Ramos (cell line): Measurements from ENCODE around the gene CITED4.
"Not testable (repeated sequence)": the region's sequence is repeated elsewhere in the genome, so short reads cannot be mapped to it uniquely, and the experiment has no call there.

Experiments
- in situ Hi-C: fragments of 300-500 bp; cut with MboI; formaldehyde crosslinking; loops from one replicate; pipeline ENCODE4 v1.14.3; 2022; ENCODE audit warnings: low sequenced_read_pairs; ENCODE audit not compliant: unreplicated experiment

Gene CITED4, protein sequence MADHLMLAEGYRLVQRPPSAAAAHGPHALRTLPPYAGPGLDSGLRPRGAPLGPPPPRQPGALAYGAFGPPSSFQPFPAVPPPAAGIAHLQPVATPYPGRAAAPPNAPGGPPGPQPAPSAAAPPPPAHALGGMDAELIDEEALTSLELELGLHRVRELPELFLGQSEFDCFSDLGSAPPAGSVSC

GRCh38 chr1:40862008-40862863, at the start of gene CITED4:
Gene CITED4 (minus strand): TSS chr1:40862363. CDS start chr1:40862127, 236 bp downstream.
- in situ Hi-C loops, result no loop called here

DNA sequence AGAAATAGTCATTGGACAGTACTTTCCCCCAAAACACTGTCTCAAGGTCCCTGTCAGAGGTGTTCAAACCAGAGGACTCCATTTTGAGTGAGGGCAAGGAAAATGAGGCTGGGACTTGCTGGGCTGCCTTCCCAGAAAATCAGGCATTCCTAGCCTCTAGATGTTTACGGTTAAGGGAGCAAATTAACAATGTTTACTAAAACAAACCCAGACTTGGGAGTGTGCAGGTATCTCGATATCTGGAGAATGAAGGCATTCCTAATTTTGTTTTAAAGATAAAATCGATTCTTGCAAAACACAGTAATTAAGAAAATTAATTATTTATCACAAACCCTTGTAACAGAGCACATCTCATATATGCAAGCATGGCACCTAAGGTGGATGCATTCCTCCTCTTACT, 48.9 kb upstream of the CITED4 start:
- in situ Hi-C loops, result no loop called here

DNA sequence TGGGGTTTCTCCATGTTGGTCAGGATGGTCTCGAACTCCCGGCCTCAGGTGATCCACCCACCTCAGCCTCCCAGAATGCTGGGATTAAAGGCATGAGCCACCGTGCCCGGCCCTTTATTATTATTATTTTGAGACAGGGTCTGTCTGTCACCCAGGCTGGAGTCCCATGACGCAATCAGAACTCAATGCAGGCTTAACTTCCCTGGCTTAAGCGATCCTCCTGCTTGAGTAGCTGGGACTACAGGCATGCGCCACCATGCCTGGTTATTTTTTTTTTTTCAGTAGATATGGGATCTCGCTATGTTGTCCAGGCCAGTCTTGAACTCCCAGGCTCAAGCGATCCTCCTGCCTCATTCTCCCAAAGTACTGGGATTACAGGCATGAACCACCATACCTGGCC, 47.1 kb upstream of the CITED4 start:
- in situ Hi-C loops, result no loop called here

- in situ Hi-C loops, result no loop called here
These were observed 46.2 kb upstream of the CITED4 start for GRCh38 chr1:40908350-40908749.

DNA sequence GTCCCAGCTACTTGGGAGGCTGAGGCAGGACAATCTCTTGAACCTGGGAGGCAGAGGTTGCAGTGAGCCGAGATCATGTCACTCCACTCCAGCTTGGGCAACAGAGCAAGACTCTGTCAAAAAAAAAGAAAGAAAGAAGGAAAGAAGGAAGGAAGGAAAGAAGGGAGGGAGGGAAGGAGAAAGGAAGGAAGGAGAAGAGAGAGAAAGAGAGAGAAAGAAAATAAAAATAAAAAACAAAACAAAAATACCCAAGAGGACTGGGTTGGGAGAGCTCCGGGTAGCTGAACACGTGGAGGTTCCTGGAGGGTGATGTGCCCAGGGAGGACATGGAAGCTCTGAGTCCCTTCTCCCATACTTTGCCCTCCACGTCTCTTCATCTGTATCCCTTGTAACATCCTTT, 45.7 kb upstream of the CITED4 start:
- in situ Hi-C loops, result no loop called here

- in situ Hi-C loops, result no loop called here
These were observed 44.7 kb upstream of the CITED4 start for GRCh38 chr1:40906781-40907400.

GRCh38 chr1:40905061-40905460, 42.9 kb upstream of the CITED4 start:
- in situ Hi-C loops, result no loop called here

GRCh38 chr1:40903106-40903505, 40.9 kb upstream of the CITED4 start:
- in situ Hi-C loops, result no loop called here

DNA sequence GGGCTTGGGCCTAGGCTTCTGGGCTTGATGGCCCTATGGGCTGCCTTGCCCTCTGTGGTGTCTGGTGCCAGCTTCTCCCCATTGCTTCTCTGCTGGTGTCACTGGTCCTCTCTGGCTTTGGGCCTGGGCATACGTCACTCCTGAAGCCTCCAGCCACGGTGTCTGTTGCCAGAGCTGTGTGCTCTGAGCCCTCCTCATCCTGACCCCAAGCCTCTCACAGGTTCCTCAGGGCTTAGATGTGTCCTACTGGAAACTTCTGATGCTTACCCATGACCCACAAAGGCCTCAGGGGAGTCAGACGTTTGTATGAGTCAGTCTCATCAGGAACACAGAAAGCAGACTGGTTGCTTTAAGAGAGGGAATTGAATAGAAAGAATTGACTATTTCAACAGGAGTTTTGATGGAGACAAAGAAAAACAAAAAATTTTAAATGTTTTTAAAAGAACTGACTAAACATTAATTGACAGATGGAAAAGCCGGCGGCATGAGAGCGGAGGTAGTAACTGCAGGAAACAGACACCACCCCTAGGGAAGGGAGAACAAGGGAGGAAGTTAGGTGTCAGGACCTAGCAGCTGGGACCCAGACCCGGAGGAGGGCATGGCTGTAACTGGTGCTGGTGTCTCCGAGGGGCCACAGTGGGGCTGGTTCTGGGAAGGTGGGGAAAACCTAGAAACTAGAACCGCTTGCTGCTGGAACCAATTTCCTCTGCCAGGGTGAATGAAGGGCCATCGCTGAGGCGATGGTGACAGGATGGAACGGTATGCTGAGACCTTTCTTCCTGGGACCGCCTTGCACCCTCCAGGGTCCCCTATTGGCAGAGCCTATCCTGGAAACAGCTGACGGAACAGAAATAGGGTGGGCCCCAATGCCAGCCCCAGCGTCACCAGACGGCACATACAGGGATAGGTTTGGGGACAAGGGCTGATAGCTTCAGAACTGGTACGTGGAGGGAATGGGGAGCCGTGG, 40.0 kb upstream of the CITED4 start:
- in situ Hi-C loops, result no loop called here

DNA sequence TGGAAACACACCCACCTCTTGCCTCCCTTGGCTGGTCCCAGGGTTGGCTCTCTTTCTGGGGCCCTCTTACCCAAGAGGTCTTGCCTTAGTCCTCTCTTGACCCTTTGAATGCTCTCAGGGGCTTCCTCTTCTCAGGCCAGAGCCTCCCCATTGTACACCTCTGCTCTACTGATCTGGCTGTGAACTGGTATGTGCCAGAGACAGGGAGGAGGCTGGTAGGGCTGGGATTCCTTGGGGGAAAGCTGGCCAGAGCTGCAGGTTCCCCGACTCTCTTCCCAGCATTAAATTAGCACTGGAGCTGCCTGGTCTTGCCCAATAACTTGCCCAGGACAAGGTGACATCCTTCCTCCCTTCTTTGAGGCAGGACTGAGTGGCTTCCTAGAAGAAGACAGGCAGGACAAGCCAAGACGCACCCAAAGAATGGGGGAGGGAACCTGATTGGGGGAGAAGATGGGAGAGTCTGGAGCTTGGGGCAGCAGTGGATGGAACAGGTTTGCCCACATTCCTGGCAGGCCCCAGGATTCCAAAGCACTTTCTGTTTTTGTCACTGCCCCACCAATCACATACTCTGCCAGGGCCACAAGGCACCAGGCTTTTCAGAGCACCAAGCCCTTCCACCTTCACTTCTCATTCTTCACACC, 37.2 kb upstream of the CITED4 start:
- in situ Hi-C loops, result no loop called here

DNA sequence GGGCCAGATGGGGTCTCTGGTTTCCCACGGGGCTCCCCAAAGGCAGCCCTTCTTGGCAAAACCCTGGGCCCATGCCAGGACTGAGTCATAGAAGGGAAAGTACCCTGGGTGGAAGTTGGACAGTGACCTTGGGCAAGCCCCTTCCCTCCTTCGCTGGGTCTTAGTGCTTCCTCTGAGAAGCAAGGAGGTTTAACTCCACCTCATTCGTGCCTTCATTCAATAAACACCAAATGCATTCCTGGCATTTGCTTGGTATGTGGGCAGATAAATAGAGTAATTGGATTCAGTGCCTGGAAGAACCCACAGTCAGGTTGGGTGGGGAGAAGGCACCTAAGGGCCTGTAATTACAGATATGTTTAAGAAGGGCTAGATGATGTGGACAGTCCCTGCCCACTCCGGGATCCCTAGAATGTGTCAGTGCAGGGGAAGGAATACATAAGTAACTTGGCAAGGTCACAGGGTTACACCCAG, 36.3 kb upstream of the CITED4 start:
- in situ Hi-C loops, result no loop called here

DNA sequence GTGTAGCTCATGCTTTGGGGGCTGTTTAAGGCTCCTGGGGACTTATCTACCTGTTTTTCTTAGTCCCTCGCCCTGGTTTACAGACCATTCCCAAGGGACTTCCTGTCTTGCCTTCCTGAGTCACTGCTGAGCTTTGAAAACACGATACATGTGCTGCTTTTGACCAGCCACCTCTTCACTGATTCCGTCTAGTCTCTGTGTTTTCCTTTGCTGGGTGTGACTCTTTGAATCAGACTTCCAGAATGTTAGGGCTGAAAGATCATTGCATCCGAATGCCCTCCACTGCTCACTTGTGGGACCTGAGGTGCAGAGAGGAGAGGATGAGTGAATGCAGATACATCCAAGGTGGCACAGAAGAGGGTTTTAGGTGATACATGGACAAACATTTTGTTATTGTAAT, 35.4 kb upstream of the CITED4 start:
- in situ Hi-C loops, result no loop called here

DNA sequence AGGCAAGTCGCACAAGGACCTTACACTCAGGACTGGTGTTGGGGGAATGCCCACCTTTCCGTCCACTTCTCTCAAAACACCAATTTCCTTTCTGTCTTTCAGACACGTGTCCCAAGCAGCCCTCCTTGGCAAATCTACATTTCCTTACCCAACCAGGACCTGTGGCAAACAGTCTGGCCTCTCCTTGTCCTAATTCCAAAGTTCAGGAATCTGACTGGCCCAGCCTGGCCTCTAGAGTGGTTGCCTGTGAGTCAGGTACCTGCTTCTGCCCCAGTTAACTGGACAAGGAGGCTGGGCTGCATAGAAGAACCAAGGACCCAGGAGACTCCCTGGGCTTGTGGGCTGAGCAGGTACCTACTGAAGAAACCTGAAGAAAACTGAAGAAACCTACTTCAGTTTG, 34.3 kb upstream of the CITED4 start:
- in situ Hi-C loops, result no loop called here

DNA sequence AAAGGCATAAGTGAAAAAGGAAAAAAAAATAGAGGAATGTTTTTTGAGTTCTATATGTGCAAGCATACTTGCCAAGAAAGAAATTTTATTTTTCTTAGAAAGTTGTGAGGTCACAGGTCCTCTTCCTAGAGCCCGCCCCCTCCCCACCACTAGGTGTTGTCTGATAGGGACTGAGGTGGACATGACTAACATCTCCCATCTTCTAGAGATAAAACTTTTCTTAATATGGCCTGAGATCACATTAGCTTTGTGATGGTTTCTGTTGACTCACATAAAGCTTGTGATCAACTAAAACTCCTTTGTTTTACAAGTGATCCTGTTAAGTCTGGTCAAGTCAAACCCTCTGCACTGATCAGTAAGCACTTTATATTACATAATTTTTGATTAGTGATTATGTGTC, 33.4 kb upstream of the CITED4 start:
- in situ Hi-C loops, result no loop called here

DNA sequence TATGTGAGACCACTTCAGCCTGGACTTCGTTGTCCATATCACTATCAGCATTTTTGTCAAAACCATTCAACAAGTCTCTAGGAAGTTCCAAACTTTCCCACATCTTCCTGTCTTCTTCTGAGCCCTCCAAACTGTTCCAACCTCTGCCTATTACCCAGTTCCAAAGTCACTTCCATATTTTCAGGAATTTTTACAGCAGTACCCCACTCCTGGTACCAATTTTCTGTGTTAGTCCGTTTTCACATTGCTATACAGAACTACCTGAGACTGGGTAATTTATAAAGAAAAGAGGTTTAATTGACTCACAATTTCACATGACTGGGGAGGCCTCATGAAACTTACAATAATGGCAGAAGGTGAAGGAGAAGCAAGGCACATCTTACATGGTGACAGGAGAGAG, 32.7 kb upstream of the CITED4 start:
- in situ Hi-C loops, result not testable (repeated sequence)

DNA sequence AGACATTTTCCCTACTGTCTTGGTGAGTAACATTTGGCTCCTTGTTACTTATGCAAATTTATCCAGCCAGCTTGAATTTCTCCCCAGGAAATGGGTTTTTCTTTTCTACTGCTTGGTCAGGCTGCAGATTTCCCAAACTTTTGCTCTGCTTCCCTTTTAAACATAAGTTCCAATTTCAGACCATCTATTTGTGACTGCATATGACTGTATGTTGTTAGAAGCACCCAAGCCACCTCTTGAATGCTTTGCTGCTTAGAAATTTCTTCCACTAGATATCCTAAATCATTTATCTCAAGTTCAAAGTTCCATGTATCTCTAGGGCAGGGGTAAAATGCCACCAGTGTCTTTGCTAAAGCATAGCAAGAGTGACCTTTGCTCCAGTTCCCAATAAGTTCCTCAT, 32.3 kb upstream of the CITED4 start:
- in situ Hi-C loops, result no loop called here

GRCh38 chr1:40893946-40894345, 31.8 kb upstream of the CITED4 start:
- in situ Hi-C loops, result no loop called here

DNA sequence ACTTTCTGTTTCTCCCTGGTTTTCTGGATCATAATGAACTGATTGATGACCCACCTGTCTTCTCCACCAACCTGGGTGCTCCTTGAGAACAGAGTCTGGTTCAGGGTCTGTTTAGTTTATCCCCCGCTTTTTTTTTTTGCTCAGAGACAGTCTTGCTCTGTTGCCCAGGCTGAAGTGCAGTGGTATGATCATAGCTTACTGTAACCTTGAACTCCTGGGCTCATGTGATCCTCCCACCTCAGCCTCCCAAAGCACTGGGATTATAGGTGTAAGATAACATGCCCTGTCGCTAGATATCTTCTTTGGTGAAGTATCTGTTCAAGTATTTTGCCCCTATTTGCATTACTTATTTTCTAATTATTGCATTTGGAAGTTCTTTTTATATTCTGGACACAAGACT, 30.2 kb upstream of the CITED4 start:
- in situ Hi-C loops, result no loop called here

GRCh38 chr1:40890771-40891170, 28.6 kb upstream of the CITED4 start:
- in situ Hi-C loops, result no loop called here

DNA sequence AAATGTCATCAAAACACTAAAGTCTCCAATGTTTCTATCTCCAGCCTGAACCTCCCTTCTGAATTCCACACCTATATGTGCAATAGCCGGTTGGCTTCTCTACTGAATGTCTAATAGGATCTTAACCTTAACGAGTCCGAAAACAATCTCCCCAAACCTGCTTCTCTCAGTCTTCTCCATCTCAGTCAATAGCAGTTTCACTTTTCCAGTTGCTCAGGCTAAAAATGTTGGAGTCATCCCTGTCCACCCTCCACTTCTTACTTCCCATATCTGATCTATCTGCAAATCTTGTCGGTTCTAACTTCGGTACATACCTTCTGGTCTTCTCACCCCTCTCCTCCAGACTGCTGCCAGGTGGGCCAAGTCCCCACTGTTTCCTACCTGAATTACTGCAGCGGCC, 25.5 kb upstream of the CITED4 start:
- in situ Hi-C loops, result no loop called here
